Measurements from ENCODE around the gene MMP1.

Gene MMP1

GRCh38 chr11:102784380-102784779 lies 13.6 kb downstream of the MMP1 start:
- Histone ChIP-seq H3K4me1 (ENCODE audit: insufficient read depth, low read length, poor library complexity, severe bottlenecking) (no peaks in the 10 kb centered on the region), H3K9me3 (ENCODE audit: insufficient read depth, low read depth, low read length) (no peaks in the 10 kb centered on the region), H3F3A (ENCODE audit: low read depth) (no peaks in the 10 kb centered on the region), H3K79me2 (ENCODE audit: insufficient read depth, low read length) (no peaks in the 10 kb centered on the region), H2AFZ (ENCODE audit: low read length) (no peak overlapping the region), H3K9me2 (replicated peaks; ENCODE audit: low read depth, low read length) (no peaks in the 10 kb centered on the region), H3K36me3 (ENCODE audit: insufficient read depth, low read length) (no peaks in the 10 kb centered on the region), H3K9ac (ENCODE audit: low read depth, low read length, poor library complexity, severe bottlenecking) (no peak overlapping the region), H3K4me3 (ENCODE audit: low read length, poor library complexity, severe bottlenecking) (no peak overlapping the region), H3K4me2 (ENCODE audit: low read depth, low read length, poor library complexity, severe bottlenecking) (no peak overlapping the region), H3K27me3 (ENCODE audit: insufficient read depth, low read length, poor library complexity, severe bottlenecking) (no peaks in the 10 kb centered on the region), H4K20me1 (ENCODE audit: insufficient read depth, low read length, poor library complexity, severe bottlenecking) (no peaks in the 10 kb centered on the region)
- no peak for TF ChIP-seq EZH2phosphoT487 (IDR thresholded peaks at IDR 0.05; ENCODE audit: borderline replicate concordance)

GRCh38 chr11:102783720-102784119 lies 14.2 kb downstream of the MMP1 start:
- Histone ChIP-seq H4K20me1 (ENCODE audit: insufficient read depth, low read length, poor library complexity, severe bottlenecking) (no peaks in the 10 kb centered on the region), H3F3A (ENCODE audit: low read depth) (no peaks in the 10 kb centered on the region), H3K4me1 (ENCODE audit: insufficient read depth, low read length, poor library complexity, severe bottlenecking) (no peaks in the 10 kb centered on the region), H3K9ac (ENCODE audit: low read depth, low read length, poor library complexity, severe bottlenecking) (no peak overlapping the region), H3K9me3 (ENCODE audit: insufficient read depth, low read depth, low read length) (no peaks in the 10 kb centered on the region), H3K9me2 (replicated peaks; ENCODE audit: low read depth, low read length) (no peaks in the 10 kb centered on the region), H3K4me3 (ENCODE audit: low read length, poor library complexity, severe bottlenecking) (no peak overlapping the region), H3K4me2 (ENCODE audit: low read depth, low read length, poor library complexity, severe bottlenecking) (no peak overlapping the region), H3K27me3 (ENCODE audit: insufficient read depth, low read length, poor library complexity, severe bottlenecking) (no peaks in the 10 kb centered on the region), H2AFZ (ENCODE audit: low read length) (no peak overlapping the region), H3K79me2 (ENCODE audit: insufficient read depth, low read length) (no peaks in the 10 kb centered on the region), H3K36me3 (ENCODE audit: insufficient read depth, low read length) (no peaks in the 10 kb centered on the region)
- TF ChIP-seq EZH2phosphoT487 (IDR thresholded peaks at IDR 0.05; ENCODE audit: borderline replicate concordance) (no peak), CTCF (conservative IDR thresholded peaks at IDR 0.05; ENCODE audit: low read length) (no peak)

GRCh38 chr11:102783016-102783415 lies 14.9 kb downstream of the MMP1 start:
- H3K79me2 ChIP-seq (ENCODE audit: insufficient read depth, low read length), result no peaks in the 10 kb centered on the region
- H3K36me3 ChIP-seq (ENCODE audit: insufficient read depth, low read length), result no peaks in the 10 kb centered on the region
- H2AFZ ChIP-seq (ENCODE audit: low read length), result no peak overlapping the region
- TF ChIP-seq CTCF (conservative IDR thresholded peaks at IDR 0.05; ENCODE audit: low read length) (no peak), EZH2phosphoT487 (IDR thresholded peaks at IDR 0.05; ENCODE audit: borderline replicate concordance) (no peak)
- H3K9me3 ChIP-seq (ENCODE audit: insufficient read depth, low read depth, low read length), result no peaks in the 10 kb centered on the region
- H4K20me1 ChIP-seq (ENCODE audit: insufficient read depth, low read length, poor library complexity, severe bottlenecking), result no peaks in the 10 kb centered on the region
- H3F3A ChIP-seq (ENCODE audit: low read depth), result no peaks in the 10 kb centered on the region
- H3K9me2 ChIP-seq (replicated peaks; ENCODE audit: low read depth, low read length), result no peaks in the 10 kb centered on the region
- H3K4me3 ChIP-seq (ENCODE audit: low read length, poor library complexity, severe bottlenecking), result no peak overlapping the region
- no peaks in the 10 kb centered on the region for H3K27me3 ChIP-seq (ENCODE audit: insufficient read depth, low read length, poor library complexity, severe bottlenecking)
- H3K4me1 ChIP-seq (ENCODE audit: insufficient read depth, low read length, poor library complexity, severe bottlenecking), result no peaks in the 10 kb centered on the region
- no peak overlapping the region for H3K4me2 ChIP-seq (ENCODE audit: low read depth, low read length, poor library complexity, severe bottlenecking)
- H3K9ac ChIP-seq (ENCODE audit: low read depth, low read length, poor library complexity, severe bottlenecking), result no peak overlapping the region

GRCh38 chr11:102781676-102782075 lies 16.3 kb downstream of the MMP1 start:
- no peaks in the 10 kb centered on the region for H3K4me1 ChIP-seq (ENCODE audit: insufficient read depth, low read length, poor library complexity, severe bottlenecking)
- H2AFZ ChIP-seq (ENCODE audit: low read length), result no peak overlapping the region
- no peak overlapping the region for H3K9ac ChIP-seq (ENCODE audit: low read depth, low read length, poor library complexity, severe bottlenecking)
- no peaks in the 10 kb centered on the region for H4K20me1 ChIP-seq (ENCODE audit: insufficient read depth, low read length, poor library complexity, severe bottlenecking)
- no peaks in the 10 kb centered on the region for H3K9me3 ChIP-seq (ENCODE audit: insufficient read depth, low read depth, low read length)
- no peaks in the 10 kb centered on the region for H3K9me2 ChIP-seq (replicated peaks; ENCODE audit: low read depth, low read length)
- no peaks in the 10 kb centered on the region for H3F3A ChIP-seq (ENCODE audit: low read depth)
- no peaks in the 10 kb centered on the region for H3K27me3 ChIP-seq (ENCODE audit: insufficient read depth, low read length, poor library complexity, severe bottlenecking)
- H3K79me2 ChIP-seq (ENCODE audit: insufficient read depth, low read length), result no peaks in the 10 kb centered on the region
- no peaks in the 10 kb centered on the region for H3K36me3 ChIP-seq (ENCODE audit: insufficient read depth, low read length)
- no peak overlapping the region for H3K4me2 ChIP-seq (ENCODE audit: low read depth, low read length, poor library complexity, severe bottlenecking)
- TF ChIP-seq CTCF (conservative IDR thresholded peaks at IDR 0.05; ENCODE audit: low read length), result no peak
- TF ChIP-seq EZH2phosphoT487 (IDR thresholded peaks at IDR 0.05; ENCODE audit: borderline replicate concordance), result no peak
- no peak overlapping the region for H3K4me3 ChIP-seq (ENCODE audit: low read length, poor library complexity, severe bottlenecking)

Measured in Loucy (cell line).